Measurements from ENCODE around the gene COBLL1.
"Not testable (repeated sequence)": the region's sequence is repeated elsewhere in the genome, so short reads cannot be mapped to it uniquely, and the experiment has no call there.

COBLL1 gene

GRCh38 chr2:164860694-164861042, 19.0 kb upstream of the COBLL1 start:
- no peaks in the 10 kb centered on the region for H4K20me1 ChIP-seq (ENCODE audit: insufficient read depth, low read length)
- TF ChIP-seq EZH2 (IDR thresholded peaks at IDR 0.05; ENCODE audit: borderline replicate concordance, low read depth, low read length, severe bottlenecking), result no peak
- TF ChIP-seq CTCF (IDR thresholded peaks at IDR 0.05; ENCODE audit: borderline replicate concordance, extremely low read depth, low read length, poor library complexity, severe bottlenecking), result no peak

GRCh38 chr2:164859906-164860693, 18.5 kb upstream of the COBLL1 start:
- not testable (repeated sequence) for H3K4me3 ChIP-seq (ENCODE audit: low read depth in 1 of 2, low read length in 2 of 2); H3K36me3 ChIP-seq (ENCODE audit: insufficient read depth, low read length); H3K27me3 ChIP-seq (ENCODE audit: insufficient read depth, low read length, poor library complexity); H3K4me1 ChIP-seq (ENCODE audit: insufficient read depth, low read length); H3K79me2 ChIP-seq (ENCODE audit: insufficient read depth, low read length); H3K4me2 ChIP-seq (ENCODE audit: insufficient read depth, low read length); H3K9ac ChIP-seq (ENCODE audit: low read depth, low read length); DNase-seq; H3K9me3 ChIP-seq (ENCODE audit: insufficient read depth, low read length, severe bottlenecking); H3K27ac ChIP-seq (ENCODE audit: low read length); ATAC-seq (ENCODE audit: insufficient read depth, low read depth); H2AFZ ChIP-seq (ENCODE audit: low read depth, low read length); H4K20me1 ChIP-seq (ENCODE audit: insufficient read depth, low read length)

More at GRCh38 chr2:164860694-164861042, 19.0 kb upstream of the COBLL1 start:
- Histone ChIP-seq H3K9me3 (ENCODE audit: insufficient read depth, low read length, severe bottlenecking) (no peaks in the 10 kb centered on the region), H3K36me3 (ENCODE audit: insufficient read depth, low read length) (no peaks in the 10 kb centered on the region), H3K4me3 (ENCODE audit: low read depth in 1 of 2, low read length in 2 of 2) (no peak overlapping the region), H3K79me2 (ENCODE audit: insufficient read depth, low read length) (no peaks in the 10 kb centered on the region), H3K4me2 (ENCODE audit: insufficient read depth, low read length) (no peak overlapping the region), H2AFZ (ENCODE audit: low read depth, low read length) (no peak overlapping the region), H3K4me1 (ENCODE audit: insufficient read depth, low read length) (no peaks in the 10 kb centered on the region), H3K9ac (ENCODE audit: low read depth, low read length) (no peak overlapping the region), H3K27ac (ENCODE audit: low read length) (no peak overlapping the region), H3K27me3 (ENCODE audit: insufficient read depth, low read length, poor library complexity) (no peaks in the 10 kb centered on the region)
- no peak for DNase-seq
- no peak for ATAC-seq (ENCODE audit: insufficient read depth, low read depth)

GRCh38 chr2:164859251-164859818, 17.7 kb upstream of the COBLL1 start:
- Histone ChIP-seq H4K20me1 (ENCODE audit: insufficient read depth, low read length) (no peaks in the 10 kb centered on the region), H3K27ac (ENCODE audit: low read length) (no peak overlapping the region), H3K36me3 (ENCODE audit: insufficient read depth, low read length) (no peaks in the 10 kb centered on the region), H3K4me1 (ENCODE audit: insufficient read depth, low read length) (no peaks in the 10 kb centered on the region), H3K79me2 (ENCODE audit: insufficient read depth, low read length) (no peaks in the 10 kb centered on the region), H3K27me3 (ENCODE audit: insufficient read depth, low read length, poor library complexity) (no peaks in the 10 kb centered on the region), H3K9me3 (ENCODE audit: insufficient read depth, low read length, severe bottlenecking) (no peaks in the 10 kb centered on the region), H3K9ac (ENCODE audit: low read depth, low read length) (no peak overlapping the region), H3K4me2 (ENCODE audit: insufficient read depth, low read length) (no peak overlapping the region), H2AFZ (ENCODE audit: low read depth, low read length) (no peak overlapping the region), H3K4me3 (ENCODE audit: low read depth in 1 of 2, low read length in 2 of 2) (no peak overlapping the region)
- ATAC-seq (ENCODE audit: insufficient read depth, low read depth) (no peak), DNase-seq (no peak)
- no peak for TF ChIP-seq CTCF (IDR thresholded peaks at IDR 0.05; ENCODE audit: borderline replicate concordance, extremely low read depth, low read length, poor library complexity, severe bottlenecking)

GRCh38 chr2:164852086-164852485, 10.5 kb upstream of the COBLL1 start:
- H3K27ac ChIP-seq (ENCODE audit: low read length), result no peak overlapping the region
- H3K36me3 ChIP-seq (ENCODE audit: insufficient read depth, low read length), result no peaks in the 10 kb centered on the region
- H3K9ac ChIP-seq (ENCODE audit: low read depth, low read length), result no peak overlapping the region
- no peak overlapping the region for H3K4me3 ChIP-seq (ENCODE audit: low read depth in 1 of 2, low read length in 2 of 2)
- ATAC-seq (ENCODE audit: insufficient read depth, low read depth), result no peak
- no peak overlapping the region for H2AFZ ChIP-seq (ENCODE audit: low read depth, low read length)
- H3K79me2 ChIP-seq (ENCODE audit: insufficient read depth, low read length), result no peaks in the 10 kb centered on the region
- no peaks in the 10 kb centered on the region for H3K4me1 ChIP-seq (ENCODE audit: insufficient read depth, low read length)
- H3K27me3 ChIP-seq (ENCODE audit: insufficient read depth, low read length, poor library complexity), result no peaks in the 10 kb centered on the region
- H4K20me1 ChIP-seq (ENCODE audit: insufficient read depth, low read length), result no peaks in the 10 kb centered on the region
- no peaks in the 10 kb centered on the region for H3K9me3 ChIP-seq (ENCODE audit: insufficient read depth, low read length, severe bottlenecking)
- TF ChIP-seq EZH2 (IDR thresholded peaks at IDR 0.05; ENCODE audit: borderline replicate concordance, low read depth, low read length, severe bottlenecking), result no peak
- no peak for TF ChIP-seq CTCF (IDR thresholded peaks at IDR 0.05; ENCODE audit: borderline replicate concordance, extremely low read depth, low read length, poor library complexity, severe bottlenecking)
- H3K4me2 ChIP-seq (ENCODE audit: insufficient read depth, low read length), result no peak overlapping the region
- DNase-seq, result no peak

All from DND-41 (cell line).